HG03520 (cell line): ENCODE results near the gene GORASP1.

Source experiments
- ATAC-seq: cut with Tn5 transposase; IDR thresholded peaks from one replicate; pipeline ENCODE4 v1.9.1; 2021; ENCODE audit warnings: mild to moderate bottlenecking, moderate library complexity; ENCODE audit not compliant: unreplicated experiment

The GORASP1 gene

GRCh38 chr3:39103791-39104552, 3.5 kb downstream of the GORASP1 start:
- ATAC-seq, result no peak

DNA sequence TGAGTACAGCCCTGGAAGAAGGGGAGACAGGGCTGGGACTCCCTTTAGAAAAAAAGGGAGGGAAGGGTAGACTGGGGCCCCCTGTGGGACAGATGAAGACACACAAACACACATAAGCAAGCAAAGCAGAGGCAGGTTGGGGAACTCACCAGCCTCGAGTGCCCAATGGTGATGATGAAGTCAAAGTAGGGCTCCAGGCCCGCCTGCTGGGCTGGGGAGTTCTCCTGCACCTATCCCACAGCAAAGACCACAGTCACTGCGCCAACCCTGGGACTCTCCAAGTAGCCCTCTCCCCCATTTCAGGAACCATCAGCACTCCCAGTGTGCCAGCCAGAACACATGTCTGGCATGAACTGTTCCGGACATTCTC, 4.1 kb downstream of the GORASP1 start:
- ATAC-seq, result no peak

DNA sequence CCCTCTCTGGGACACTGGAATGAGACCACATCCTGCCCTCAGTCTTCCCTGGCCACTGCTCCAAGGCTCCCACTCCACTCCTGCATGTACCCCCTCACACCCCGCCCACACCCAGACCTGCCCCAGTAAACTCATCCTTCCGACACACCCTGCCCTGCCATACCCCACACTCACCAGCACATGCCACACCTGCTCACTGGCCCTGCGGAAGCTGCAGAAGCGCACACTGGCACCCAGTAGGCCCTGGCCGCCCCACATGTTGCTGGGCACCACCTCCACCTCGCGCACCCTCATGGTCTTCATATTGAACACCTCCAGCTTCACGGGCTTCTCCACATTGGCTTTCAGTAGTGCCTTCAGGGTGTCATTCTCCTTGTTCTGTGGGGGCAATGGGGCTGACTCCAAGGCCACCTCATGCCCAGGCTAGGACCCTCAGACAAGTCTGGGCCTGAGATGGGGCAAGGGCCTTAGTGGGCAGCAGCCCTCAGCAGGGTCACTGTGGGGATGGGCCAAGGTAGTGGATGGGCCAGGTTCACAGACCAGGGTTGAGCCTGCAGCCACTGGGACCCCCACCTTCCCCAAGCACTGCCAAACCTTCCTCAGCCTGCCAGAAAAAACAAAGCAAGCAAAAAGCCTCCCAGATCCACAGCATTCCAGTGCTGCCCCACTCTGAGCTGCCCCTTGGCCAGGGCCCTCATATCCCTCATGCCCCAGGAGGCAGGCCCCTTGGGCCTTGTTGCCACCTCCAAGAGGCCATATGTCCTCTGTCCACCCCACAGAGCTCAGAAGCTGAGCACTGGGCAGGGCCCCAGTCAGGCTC, 4.7 kb downstream of the GORASP1 start:
- ATAC-seq, result no peak

- ATAC-seq, result peak; percentile 57
Observed at GRCh38 chr3:39101022-39101689, 6.3 kb downstream of the GORASP1 start.

DNA sequence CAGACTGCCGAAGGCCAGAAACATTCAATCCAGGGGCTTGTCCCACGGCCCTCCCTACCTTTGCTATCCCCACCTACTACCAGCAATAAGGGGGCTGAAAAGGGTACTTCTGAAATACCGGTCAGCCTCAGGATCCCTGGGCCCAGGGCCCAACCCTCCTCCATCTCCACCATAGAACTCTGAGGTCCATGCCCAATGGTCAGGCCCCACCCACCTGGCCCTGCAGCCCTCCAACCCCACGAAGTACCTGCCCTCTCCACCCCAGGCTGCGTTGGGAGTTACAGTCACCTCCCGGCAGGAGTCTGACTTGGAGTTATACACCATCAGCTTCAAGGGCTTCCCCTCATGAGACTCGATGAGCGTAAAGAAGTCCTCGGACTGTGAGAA, 6.9 kb downstream of the GORASP1 start:
- no peak for ATAC-seq

DNA sequence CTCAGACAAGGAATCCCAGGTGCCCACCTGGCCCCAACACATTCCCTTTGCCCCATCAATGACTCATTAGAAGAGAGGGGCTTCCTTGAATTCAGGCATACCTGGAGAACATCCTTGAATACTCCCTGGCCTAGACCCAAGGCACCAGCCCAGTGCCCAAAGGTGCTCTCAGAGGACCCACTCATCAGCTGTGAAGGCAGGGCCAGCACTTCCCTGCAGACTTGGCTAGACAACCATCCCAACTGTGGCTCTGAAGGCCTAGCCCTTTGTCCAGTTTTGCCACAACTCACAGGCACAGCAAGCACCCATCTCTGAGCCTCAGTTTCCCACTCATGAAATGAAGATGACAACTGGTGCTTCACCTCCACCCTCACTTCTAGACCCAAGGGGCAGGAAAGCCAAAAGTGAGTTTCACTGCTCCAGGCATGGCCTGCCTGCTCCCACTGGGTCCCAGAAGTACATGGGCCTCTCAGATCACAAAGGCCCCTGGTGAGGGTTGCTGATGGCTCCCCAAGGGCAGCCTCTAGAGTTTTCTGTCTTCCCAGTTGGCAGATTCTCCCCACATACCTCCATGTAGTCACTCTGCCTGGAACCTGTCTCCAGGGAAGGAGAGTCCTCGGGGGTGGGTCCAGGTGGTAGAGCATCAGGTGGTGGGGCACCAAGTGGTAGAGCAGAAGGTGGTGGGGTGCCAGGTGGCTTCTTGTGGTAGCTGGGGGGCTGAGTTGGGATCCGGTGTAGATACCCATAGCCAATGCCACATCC, 7.5 kb downstream of the GORASP1 start:
- ATAC-seq, result no peak

GRCh38 chr3:39099242-39099641, 8.2 kb downstream of the GORASP1 start:
- no peak for ATAC-seq

DNA sequence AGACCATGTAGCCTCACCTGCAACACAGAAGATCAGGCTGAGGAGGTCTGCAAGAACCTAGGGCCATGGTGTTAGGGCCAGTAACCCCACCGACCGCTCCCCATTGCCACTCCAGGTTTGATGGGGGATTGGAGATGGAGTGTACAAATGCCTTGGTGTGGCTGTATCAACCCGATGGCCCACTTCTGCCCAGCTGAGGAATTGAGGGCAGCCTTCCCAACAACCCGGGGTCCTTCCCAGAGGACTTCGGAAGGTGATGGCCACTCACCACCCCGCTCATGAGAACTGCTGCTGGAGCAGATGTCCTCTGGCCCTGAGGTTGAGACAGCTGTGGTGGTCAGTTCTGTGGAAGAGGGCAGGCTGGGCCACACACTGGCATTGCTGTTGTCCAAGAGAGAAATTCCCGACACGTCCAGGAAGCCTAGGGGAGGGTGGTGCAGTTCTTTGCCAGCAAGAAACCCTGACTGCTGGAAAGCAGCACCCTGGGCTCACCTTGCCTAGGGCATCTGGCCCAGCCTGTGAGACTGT, 8.9 kb downstream of the GORASP1 start:
- ATAC-seq, result no peak

GRCh38 chr3:39097716-39098472, 9.5 kb downstream of the GORASP1 start:
- ATAC-seq, result no peak

DNA sequence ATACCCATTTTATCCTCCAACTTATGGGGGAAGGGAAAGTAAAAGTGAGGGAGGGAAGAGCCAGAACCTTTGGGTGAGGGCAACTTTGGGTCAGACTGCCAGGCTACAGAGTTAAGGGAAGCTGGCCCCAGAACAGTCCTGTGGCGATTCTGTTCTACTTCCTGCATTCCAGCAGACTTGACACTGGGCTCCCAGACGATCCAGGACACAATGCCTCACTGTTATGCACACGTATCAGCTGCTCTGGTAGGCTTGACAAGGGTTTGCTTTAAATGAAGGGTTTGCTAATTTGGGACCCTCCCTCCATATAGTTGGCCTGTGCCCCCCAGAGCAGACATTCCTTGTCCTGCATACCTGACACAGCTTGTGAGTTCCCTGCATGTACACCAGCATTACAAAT, 10.7 kb downstream of the GORASP1 start:
- no peak for ATAC-seq

- no peak for ATAC-seq
Observed at GRCh38 chr3:39095778-39096177, 11.6 kb downstream of the GORASP1 start.

- no peak for ATAC-seq
Observed at GRCh38 chr3:39094851-39095677, 12.4 kb downstream of the GORASP1 start.

DNA sequence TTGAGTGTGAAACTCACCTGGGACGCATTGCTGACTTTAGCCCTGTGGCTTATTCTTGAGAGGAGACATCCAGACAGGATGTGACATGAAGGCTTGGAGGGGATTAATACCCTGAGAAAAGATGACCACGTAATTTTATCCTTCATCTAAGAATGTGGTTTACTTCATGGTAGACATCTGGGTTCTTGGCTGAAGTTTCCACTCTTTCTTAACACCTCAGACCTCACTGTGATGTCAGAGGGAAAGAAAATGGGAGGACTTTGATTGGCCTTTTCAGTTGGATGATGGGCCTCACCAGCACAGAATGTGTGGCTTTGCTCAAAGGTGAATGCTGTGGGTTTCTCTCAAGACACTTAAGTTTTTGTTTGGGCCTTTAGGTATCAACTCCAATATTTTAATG, 16.5 kb downstream of the GORASP1 start:
- no peak for ATAC-seq

DNA sequence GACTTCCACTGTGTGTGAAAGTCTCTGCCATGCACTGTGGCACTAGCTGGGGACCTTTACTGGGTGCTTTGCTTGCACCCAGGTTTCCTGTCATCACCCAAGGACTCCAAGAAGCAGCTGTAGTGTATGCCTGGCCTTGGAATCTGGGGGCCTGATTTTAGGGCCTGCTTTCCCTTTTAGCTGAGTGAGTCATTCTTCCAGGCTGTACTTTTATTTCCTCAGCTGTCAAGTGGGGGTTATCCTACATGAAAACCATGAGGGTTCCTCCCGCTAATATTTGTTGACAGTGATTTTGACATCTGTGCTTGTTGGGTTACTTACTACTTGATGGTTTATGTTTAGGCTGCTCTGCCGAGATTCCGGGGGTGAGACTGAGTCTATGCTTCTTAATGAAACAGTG, 18.5 kb downstream of the GORASP1 start:
- ATAC-seq, result no peak

DNA sequence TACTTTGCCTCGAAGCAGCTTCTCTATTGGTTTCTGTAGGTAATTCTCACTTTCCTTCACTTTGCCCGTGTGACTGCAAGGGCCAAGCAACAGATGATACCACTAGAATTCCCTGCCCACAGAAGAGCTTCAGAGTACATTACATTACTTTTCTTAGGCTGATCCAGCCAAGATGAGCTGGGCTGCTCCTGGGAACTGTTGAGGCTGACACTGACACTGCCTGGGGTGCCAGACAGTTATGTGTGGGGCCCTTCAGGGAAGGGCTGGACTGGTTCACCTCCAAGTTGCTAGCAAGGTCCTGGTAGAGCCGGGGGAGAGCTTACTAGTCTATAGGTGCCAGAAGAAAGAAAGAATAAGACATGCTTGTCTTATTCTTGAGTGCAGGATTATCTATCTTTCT, 19.0 kb downstream of the GORASP1 start:
- no peak for ATAC-seq

DNA sequence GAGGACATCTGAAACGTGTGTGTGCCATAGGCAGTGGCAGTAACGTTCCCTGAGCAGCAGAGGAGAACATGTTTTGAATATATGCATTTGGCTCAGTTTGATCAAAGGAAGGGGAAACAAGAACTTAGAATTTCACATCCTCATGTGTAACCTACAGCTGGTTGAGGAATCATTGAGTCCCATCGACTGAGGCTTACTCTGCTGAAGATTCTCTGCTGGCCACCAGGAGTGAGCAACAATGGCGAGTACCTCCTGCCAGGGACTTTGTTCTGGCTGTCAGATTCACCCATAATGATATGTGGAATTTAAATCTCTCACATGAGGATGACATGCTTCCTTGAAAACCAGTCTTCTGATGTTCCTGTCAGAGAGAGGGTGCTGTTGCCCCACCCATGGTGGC, 21.3 kb downstream of the GORASP1 start:
- no peak for ATAC-seq

GRCh38 chr3:39082666-39083313, 24.6 kb downstream of the GORASP1 start:
- ATAC-seq, result no peak

DNA sequence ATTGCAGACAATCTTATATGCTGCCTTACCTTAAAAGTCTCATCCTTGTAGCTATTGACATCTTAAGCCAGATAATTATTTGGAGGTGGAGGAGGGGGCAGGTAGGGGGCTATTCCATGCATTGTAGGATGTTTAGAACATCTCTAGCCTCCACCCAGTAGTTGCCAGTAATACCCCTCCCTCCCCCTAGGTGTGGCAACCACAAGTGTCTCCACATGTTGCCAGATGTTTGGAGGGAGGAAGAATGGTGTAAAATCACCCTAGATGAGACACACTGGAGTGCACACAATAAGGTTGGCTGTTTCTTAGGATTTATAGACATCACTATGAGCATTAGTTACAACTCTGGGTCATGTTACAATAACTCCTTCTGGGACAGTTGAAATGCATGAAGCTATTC, 27.4 kb downstream of the GORASP1 start:
- ATAC-seq, result no peak

GRCh38 chr3:39079530-39079929, 27.9 kb downstream of the GORASP1 start:
- ATAC-seq, result no peak
